Lower leg skin (tissue), 4 donors: ENCODE results near the gene CENPO. TPM values are rescaled to one million over a fixed set of nuclear protein-coding genes. Genes with fewer than 3 reads are reported as not detected.

ENCODE experiments used
- DNase-seq, 2 donors: peaks; one replicate each; pipeline ENCODE4 v3.0.0-alpha.2; 2019; ENCODE audit warnings: low spot score in 2 of 2
- H3K4me3 ChIP-seq: fragments of 200-600 bp; sonication (generic); 2 replicates; pipeline ENCODE4 v1.5.1; 2017; ENCODE audit warnings: mild to moderate bottlenecking, low read depth; ENCODE audit not compliant: poor library complexity, severe bottlenecking
- POLR2A ChIP-seq, 2 donors: fragments of 450-650 bp; IDR thresholded peaks; one replicate each; pipeline ENCODE4 v1.6.1; 2016 to 2017; ENCODE audit warnings: antibody characterized with exemption in 2 of 2, mild to moderate bottlenecking in 1 of 2, moderate library complexity in 1 of 2
- WGBS, 2 donors: methylation state at CpG; one replicate each; pipeline ENCODE4 v1.1.5; 2018; 5-methylcytosine and 5-hydroxymethylcytosine counted together
- intact Hi-C: fragments of 100-400 bp; cut with DNase I; formaldehyde crosslinking; loops from one replicate; pipeline ENCODE4 v1.15.0; 2023; ENCODE audit warnings: low total_unique reads
- total RNA-seq, 4 donors: library from RNA; depleted of rRNA; stranded (reverse); fragments of >200 nt; gene quantifications; one replicate each; pipeline ENCODE4 v1.1.0, GENCODE V29; 2016
- TF ChIP-seq, protein P1 (sequence below), 3 donors: fragments of 450-650 bp; IDR thresholded peaks; one replicate each; pipeline ENCODE4 v1.5.1; 2016; ENCODE audit warnings: antibody characterized with exemption in 3 of 3, mild to moderate bottlenecking in 3 of 3, moderate library complexity in 2 of 3

The CENPO gene, protein sequence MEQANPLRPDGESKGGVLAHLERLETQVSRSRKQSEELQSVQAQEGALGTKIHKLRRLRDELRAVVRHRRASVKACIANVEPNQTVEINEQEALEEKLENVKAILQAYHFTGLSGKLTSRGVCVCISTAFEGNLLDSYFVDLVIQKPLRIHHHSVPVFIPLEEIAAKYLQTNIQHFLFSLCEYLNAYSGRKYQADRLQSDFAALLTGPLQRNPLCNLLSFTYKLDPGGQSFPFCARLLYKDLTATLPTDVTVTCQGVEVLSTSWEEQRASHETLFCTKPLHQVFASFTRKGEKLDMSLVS
- 1 to 10 TPM; 2.0 to 5.3 (median 2.4) TPM for total RNA-seq

DNA sequence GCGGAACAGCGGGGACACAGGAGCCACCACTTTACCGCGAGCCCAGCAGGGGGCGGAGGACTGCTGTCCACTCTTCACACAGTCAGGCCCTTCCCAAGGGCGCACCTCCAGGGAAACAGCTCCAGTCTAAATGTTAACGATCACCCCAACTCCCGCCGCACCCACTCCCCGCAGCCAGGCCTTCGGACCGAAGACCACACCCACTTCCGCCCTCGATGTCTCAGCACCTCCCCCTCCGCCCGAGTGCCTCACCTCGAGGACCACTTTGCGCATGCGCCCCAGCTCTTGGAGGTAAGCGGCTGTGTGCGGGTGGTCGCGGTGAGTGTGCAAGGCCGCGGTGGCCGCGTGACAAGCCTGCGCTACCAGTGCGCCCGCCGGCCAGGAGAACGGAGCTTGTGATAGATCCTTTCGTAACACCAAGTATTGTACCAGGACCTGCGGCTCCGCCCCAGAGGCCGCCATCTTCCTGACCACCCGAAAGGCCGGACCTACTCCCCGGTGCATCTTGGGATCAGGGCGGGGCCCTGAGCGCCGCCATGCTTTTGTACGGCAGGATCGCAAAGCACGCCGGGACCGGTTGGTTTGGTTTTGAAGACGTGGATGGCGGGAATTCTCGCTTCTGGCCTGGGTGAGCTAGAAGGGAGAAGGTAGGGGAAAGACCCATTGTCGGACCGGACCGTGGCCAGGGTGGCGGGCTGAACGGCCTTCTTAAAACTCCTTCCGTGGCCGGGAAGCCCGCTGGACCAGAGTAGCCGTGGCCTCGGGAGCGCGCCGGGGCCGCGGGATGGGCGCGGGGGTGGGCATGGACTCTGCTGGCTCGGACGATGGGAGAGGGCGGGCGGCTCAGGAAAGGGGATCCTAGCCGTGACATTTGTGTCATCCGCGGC is at the start of gene CENPO, which contains the start of gene PTRHD1:
Gene CENPO (plus strand): TSS at position 552 of the 887 bp plus-strand sequence. CDS start 495 bp downstream, outside the sequence.
Gene PTRHD1 (minus strand): TSS at position 518 of the 887 bp plus-strand sequence. CDS start 14 bp downstream, at position 504.
- H3K4me3 ChIP-seq = peak within 1 kb of the TSS; percentile 59
- TF ChIP-seq POLR2A (IDR thresholded peaks at IDR 0.05) = no peak
- TF ChIP-seq, protein P1, sequence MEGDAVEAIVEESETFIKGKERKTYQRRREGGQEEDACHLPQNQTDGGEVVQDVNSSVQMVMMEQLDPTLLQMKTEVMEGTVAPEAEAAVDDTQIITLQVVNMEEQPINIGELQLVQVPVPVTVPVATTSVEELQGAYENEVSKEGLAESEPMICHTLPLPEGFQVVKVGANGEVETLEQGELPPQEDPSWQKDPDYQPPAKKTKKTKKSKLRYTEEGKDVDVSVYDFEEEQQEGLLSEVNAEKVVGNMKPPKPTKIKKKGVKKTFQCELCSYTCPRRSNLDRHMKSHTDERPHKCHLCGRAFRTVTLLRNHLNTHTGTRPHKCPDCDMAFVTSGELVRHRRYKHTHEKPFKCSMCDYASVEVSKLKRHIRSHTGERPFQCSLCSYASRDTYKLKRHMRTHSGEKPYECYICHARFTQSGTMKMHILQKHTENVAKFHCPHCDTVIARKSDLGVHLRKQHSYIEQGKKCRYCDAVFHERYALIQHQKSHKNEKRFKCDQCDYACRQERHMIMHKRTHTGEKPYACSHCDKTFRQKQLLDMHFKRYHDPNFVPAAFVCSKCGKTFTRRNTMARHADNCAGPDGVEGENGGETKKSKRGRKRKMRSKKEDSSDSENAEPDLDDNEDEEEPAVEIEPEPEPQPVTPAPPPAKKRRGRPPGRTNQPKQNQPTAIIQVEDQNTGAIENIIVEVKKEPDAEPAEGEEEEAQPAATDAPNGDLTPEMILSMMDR (IDR thresholded peaks at IDR 0.05) = peak in 1 of 3 donors; percentile 49
- intact Hi-C loops = no loop called here
- DNase-seq = peak; percentile 95 to 99
- WGBS, 2 donors = 1 to 2% methylated on average over 42 to 68 of the region's 74 CpGs

DNA sequence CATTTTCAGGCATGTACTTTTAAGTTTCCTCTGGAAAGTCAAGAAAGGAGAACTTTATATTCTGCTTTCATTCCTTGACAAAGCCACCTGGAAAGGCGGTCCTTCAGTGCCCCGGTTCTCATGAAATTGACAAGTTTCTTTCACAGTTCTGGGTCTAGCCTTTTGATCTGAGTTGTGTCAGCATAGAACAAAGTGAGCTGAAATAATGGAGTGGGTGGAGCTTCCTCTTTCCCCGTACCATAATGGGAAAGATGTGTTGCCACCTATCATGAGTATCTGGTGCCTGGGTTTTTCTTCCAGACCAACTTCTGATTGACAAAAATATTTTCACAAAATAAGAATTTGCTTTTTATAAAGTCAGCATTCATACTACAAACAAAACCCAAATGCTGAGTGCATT is 49.3 kb upstream of the CENPO start:
- intact Hi-C loops = no loop called here
- H3K4me3 ChIP-seq = no peak overlapping the region
- DNase-seq = no peak
- TF ChIP-seq POLR2A (IDR thresholded peaks at IDR 0.05) = no peak
- TF ChIP-seq, protein P1 (IDR thresholded peaks at IDR 0.05) = no peak
- WGBS, 2 donors = 60 to 69% methylated on average over 3 of the region's 3 CpGs

DNA sequence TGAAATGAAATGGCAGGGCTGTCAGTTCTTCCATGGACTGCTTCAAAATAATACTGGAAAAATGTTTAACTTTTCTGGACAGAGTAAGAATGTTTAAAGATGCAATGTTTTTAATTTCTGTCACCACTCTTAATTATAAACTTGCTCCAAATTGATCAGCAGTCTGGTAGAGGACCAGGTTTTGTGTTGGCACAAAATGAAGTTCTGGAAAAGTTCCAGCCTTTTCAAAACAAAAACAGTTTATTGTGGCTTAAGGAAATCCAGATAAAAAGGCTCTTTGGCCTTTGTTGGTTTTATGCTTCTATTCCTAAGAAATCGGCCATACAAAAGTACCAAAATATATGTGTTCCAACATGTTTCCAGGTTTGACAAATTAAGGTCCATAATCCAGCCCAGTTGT is 48.9 kb upstream of the CENPO start:
- DNase-seq = no peak
- TF ChIP-seq POLR2A (IDR thresholded peaks at IDR 0.05) = no peak
- TF ChIP-seq, protein P1 (IDR thresholded peaks at IDR 0.05) = no peak
- H3K4me3 ChIP-seq = no peak overlapping the region
- WGBS, 2 donors = 53 to 63% methylated on average over 1 of the region's 1 CpG
- intact Hi-C loops = no loop called here

DNA sequence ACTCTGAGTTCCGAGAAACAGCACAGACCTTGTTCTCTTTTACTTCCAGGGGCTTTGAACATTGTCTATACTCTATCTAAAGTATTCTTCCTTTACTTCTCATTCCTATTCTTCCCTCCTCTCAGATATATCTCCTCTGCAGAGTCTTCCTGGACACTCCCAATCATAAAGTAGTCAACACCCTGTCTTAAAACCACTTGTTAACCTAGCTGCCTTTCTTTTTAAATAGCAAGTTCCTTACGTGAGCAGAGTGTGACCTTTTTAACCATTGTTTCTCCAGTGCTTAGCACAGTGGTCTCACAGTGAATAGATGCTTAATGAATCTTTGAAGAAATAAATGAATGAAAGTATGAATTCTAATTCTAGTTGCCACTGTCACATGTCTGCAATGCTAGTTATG is 47.4 kb upstream of the CENPO start:
- intact Hi-C loops = no loop called here
- TF ChIP-seq POLR2A (IDR thresholded peaks at IDR 0.05) = no peak
- TF ChIP-seq, protein P1 (IDR thresholded peaks at IDR 0.05) = no peak
- WGBS, 2 donors = 88% methylated on average over 2 of the region's 2 CpGs
- H3K4me3 ChIP-seq = no peak overlapping the region
- no peak for DNase-seq

DNA sequence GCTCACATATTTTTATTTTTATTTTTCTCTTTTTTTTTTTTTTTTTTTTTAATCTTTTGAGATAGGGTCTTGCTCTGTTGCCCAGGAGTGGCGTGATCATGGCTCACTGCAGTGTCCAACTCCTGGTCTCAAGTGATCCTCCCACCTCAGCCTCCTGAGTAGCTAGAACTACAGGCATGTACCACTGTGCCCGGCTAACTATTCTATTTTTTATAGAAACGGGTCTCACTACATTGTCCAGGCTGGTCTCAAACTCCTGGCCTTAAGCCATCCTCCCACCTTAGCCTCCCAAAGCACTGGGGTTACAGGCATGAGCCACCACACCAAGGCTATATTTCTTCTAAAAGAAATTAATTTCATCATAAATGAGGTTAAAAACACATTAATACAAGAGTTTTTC is 45.9 kb upstream of the CENPO start:
- H3K4me3 ChIP-seq = no peak overlapping the region
- 98% methylated on average over 3 of the region's 3 CpGs for WGBS, 2 donors
- DNase-seq = no peak
- no peak for TF ChIP-seq POLR2A (IDR thresholded peaks at IDR 0.05)
- intact Hi-C loops = no loop called here

DNA sequence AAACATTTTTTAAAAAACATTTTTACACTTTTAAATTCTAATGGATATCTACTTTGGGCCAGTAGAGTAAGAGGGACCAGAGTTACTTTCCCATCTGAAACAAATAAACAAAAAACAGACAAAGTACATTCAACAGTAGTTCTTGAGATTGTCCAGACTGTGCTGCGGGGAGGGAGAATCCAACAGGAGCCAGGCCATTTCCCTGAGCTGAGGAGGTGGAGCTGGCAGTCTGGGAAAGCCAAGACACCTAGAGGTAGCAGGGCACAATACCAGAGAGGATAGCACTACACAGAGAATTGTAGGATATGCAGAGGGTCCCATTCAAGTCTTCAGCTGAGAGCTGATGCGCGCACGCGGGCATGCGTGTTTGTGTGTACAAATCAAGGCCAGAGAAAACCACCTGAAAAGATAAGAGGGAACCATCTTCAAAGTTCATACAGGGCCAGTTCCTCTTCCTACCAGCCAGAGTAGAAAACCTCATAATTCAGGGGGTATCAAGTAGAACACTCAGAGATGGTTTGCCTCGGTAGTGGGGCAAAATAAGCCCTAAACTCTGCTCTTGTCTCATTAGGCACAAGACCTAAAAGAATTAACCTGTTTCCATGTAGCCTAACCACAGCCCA is 44.0 kb upstream of the CENPO start:
- 95 to 97% methylated on average over 7 of the region's 7 CpGs for whole genome bisulfite sequencing, 2 donors
- no peak overlapping the region for H3K4me3 ChIP-seq
- intact Hi-C loops = no loop called here
- no peak for DNase-seq
- TF ChIP-seq, protein P1 (IDR thresholded peaks at IDR 0.05) = no peak
- no peak for TF ChIP-seq POLR2A (IDR thresholded peaks at IDR 0.05)
